ENCODE results near the gene ALG12. TPM values are rescaled to one million over a fixed set of nuclear protein-coding genes. Genes with fewer than 3 reads are reported as not detected.

Gene ALG12
- total RNA-seq, result 10 to 100 TPM; 17.3 to 25.5 (median 22.1) TPM

DNA sequence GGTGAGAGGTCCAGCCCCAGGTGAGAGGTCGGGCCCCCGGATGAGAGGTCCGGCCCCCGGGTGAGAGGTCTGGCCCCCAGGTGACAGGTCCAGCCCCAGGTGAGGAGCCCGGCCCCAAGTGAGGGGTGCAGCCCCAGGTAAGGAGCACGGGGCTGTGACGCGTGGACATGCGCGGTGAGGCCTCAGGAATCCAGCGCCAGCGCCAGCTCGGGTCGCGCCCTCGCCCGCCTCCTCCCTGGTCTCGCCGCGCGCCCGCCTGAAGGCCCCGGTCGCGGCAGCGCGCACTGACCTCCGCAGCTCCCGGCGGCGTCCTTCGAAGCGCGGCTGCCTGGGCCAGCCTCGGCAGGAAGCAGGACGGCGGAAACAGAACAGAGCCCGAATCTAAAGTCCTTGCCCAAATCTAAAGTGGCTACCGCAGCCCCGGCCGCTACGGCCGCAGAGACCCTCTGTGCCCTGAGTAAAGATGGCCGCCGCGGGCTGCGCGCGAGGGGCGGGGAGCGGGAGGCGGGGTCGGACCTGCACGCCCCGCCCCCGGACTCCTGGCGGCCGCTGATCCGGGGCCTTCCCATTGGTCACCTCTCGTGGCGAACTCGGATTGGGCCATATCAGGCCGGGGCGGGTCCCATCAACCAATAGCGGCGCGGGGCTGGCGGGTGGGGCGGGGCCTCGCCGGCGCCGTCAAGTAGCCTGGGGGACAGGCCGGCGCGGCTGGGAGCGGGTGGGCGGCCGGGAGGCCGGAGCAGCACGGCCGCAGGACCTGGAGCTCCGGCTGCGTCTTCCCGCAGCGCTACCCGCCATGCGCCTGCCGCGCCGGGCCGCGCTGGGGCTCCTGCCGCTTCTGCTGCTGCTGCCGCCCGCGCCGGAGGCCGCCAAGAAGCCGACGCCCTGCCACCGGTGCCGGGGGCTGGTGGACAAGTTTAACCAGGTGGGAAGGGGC lies at the start of gene ALG12, which contains the start of gene CRELD2:
TSS of gene ALG12 (minus strand) at position 465 of the 937 bp plus-strand sequence. CDS start 4,673 bp downstream, outside the sequence.
TSS of gene CRELD2 (plus strand) at position 661 of the 937 bp plus-strand sequence. CDS start at position 797, 136 bp downstream.
- Histone ChIP-seq H3K4me1 (peaks cover 4 to 18% (median 7%) of the 10 kb centered on the region in 4 donors), H3K4me3 (peak within 1 kb of the TSS; percentile 83 to 98 (median 92)), H3K36me3 (peaks cover 0 to 12% (median 0%) of the 10 kb centered on the region in 3 donors), H3K27me3 (no peaks in the 10 kb centered on the region), H3K9me3 (no peaks in the 10 kb centered on the region), H3K27ac (peak within 1 kb of the TSS; percentile 90 to 97 (median 94))
- peak; percentile 97 to 99 (median 99) for DNase-seq
- TF ChIP-seq POLR2A (IDR thresholded peaks at IDR 0.05), result peak; percentile 43 to 55
- TF ChIP-seq, protein P1, sequence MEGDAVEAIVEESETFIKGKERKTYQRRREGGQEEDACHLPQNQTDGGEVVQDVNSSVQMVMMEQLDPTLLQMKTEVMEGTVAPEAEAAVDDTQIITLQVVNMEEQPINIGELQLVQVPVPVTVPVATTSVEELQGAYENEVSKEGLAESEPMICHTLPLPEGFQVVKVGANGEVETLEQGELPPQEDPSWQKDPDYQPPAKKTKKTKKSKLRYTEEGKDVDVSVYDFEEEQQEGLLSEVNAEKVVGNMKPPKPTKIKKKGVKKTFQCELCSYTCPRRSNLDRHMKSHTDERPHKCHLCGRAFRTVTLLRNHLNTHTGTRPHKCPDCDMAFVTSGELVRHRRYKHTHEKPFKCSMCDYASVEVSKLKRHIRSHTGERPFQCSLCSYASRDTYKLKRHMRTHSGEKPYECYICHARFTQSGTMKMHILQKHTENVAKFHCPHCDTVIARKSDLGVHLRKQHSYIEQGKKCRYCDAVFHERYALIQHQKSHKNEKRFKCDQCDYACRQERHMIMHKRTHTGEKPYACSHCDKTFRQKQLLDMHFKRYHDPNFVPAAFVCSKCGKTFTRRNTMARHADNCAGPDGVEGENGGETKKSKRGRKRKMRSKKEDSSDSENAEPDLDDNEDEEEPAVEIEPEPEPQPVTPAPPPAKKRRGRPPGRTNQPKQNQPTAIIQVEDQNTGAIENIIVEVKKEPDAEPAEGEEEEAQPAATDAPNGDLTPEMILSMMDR (IDR thresholded peaks at IDR 0.05), result peak in 3 of 6 experiments; percentile 1 to 13 (median 5)

DNA sequence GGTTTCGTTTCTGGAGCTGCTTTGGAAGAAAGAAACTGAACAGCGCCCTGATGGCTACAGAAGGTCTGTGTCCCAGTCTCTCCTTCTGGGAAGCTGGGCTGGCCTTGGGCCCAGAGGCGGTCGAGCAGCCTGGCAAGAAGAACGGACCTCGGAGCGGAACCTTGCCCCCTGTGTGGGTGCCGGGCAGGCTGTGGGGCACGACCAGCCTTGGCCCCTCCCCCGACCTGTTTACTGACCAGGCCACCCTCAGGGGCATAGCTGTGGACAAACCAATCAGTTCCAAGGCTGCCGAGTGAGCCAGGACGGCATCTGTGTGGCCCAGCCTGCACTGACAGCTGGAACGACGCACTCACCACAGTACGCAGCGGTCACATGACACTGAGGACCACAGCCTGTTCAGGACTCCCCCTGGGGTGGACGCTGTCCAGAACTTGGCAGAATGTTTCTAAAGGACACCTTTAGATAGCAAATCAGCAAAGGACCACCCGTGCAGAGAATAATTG lies 49.5 kb upstream of the ALG12 start:
- Histone ChIP-seq H3K4me3 (peak overlapping the region; percentile 1 to 21 (median 10)), H3K36me3 (peaks cover 0 to 24% (median 0%) of the 10 kb centered on the region in 3 donors), H3K4me1 (peaks cover 17 to 83% (median 56%) of the 10 kb centered on the region in 4 donors), H3K9me3 (no peaks in the 10 kb centered on the region), H3K27ac (peak overlapping the region; percentile 75 to 86 (median 76)), H3K27me3 (no peaks in the 10 kb centered on the region)
- DNase-seq, result peak in 2 of 3 donors; percentile 58 to 61
- no peak for TF ChIP-seq POLR2A (IDR thresholded peaks at IDR 0.05)
- TF ChIP-seq, protein P1 (IDR thresholded peaks at IDR 0.05), result no peak

DNA sequence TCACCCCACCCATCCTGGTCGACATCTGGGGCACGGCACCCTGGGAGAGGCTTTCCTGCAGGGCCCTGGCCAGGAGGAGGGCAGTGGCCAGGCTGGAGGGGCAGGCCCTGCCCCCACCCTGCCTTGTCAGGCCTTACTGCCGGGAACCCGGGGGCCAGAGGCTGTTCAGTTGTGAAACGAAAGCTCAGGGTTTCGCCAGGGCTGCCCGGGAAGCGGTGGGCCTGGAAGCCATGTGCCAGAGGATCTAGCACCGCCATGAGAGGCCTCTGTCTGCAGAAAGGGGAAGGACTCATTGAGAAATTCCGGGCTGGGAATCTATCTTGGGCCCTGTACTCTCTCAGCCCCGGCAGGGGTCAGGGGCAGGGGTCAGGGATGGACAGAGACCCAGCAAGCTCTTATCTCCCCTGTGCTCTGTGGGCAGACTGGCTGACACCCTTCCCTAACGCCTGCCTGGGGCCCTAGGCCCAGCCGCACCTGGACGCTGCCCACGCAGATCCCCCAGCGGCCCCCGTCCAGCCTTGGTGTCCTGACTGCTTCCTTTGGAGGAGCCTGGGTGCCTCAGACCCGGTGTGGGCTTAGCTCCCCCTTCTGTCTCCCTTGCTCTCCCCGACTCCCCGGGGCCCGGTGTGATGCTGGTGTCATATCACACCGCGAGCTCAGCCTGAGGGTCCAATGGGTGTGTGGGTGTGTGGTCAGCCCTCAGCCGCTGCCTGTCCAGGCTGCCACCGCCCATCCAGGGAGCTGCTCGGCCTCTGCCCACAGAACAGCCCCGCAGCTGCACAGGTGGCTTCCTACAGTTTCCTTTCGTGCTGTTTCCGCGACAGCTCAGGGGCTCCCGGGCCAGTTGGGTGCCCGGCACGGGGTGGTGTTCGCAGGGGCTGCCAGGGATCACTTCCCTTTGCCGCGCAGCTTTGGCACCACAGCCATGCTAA lies 48.8 kb upstream of the ALG12 start:
- Histone ChIP-seq H3K4me1 (peaks cover 14 to 81% (median 53%) of the 10 kb centered on the region in 4 donors), H3K4me3 (peak overlapping the region; percentile 1 to 18 (median 10)), H3K9me3 (no peaks in the 10 kb centered on the region), H3K36me3 (peaks cover 0 to 31% (median 0%) of the 10 kb centered on the region in 3 donors), H3K27ac (peak overlapping the region; percentile 75 to 86 (median 76)), H3K27me3 (no peaks in the 10 kb centered on the region)
- TF ChIP-seq, protein P1 (IDR thresholded peaks at IDR 0.05), result no peak
- no peak for TF ChIP-seq POLR2A (IDR thresholded peaks at IDR 0.05)
- peak; percentile 54 to 66 (median 56) for DNase-seq

DNA sequence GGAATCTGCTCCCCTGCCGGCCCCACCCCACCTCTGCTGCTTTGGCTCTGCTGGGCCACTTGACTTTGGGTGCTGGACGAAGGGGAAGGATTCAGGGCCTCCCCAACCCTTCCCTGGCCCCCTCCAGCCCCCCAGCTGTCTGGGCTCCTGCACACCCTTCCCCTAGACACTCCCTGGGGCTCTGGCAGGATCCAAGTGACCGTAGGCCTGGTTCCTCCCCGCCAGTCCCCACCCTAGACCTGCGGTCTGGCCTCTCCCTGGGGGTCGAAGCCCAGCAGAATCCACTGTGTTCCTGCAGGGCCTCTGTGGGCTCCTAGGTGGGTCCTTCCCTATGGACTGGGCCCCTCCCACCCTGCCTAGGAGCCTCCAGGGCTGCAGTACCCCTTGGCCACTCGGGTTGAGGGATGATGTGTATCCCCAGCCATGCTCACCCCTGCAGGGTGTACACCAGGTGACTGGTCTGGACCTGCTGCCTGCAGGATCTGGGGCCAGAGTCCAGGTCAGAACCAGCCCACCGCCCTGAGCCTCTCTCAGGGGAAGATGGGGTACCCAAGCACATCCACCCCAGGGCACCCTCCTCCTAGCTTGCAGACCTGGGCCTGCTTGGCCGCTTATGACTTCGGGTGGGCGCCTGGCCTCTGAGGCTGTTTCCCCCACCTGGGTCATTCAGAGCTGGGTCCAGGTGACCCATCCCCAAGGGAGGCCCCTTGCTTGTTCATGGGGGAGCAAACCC lies 48.0 kb upstream of the ALG12 start:
- Histone ChIP-seq H3K4me1 (peaks cover 7 to 74% (median 46%) of the 10 kb centered on the region in 4 donors), H3K9me3 (no peaks in the 10 kb centered on the region), H3K27me3 (no peaks in the 10 kb centered on the region), H3K36me3 (peaks cover 0 to 39% (median 0%) of the 10 kb centered on the region in 3 donors), H3K4me3 (no peak overlapping the region), H3K27ac (peak overlapping the region; percentile 75 to 86 (median 76))
- DNase-seq, result peak in 1 of 3 donors; percentile 49
- TF ChIP-seq, protein P1 (IDR thresholded peaks at IDR 0.05), result no peak
- TF ChIP-seq POLR2A (IDR thresholded peaks at IDR 0.05), result no peak

All from Peyer's patch (tissue), 4 donors.